HepG2 (cell line): ENCODE data around the gene CGNL1. TPM values are rescaled to one million over a fixed set of nuclear protein-coding genes. Genes with fewer than 3 reads are reported as not detected.

Source experiments
- ATAC-seq: fragments of 200-7000 bp; cut with Tn5 transposase; 3 replicates; pipeline ENCODE4 v1.9.1; 2020; ENCODE audit warnings: mild to moderate bottlenecking, moderate library complexity
- BruUV-seq: library from RNA; stranded (reverse); fragments of 400-500 nt; replicated peaks from 2 replicates; lab custom pipeline; 2021; lab: Mats Ljungman, UMichigan
- CTCF ChIA-PET: fragments of 300-600 bp; formaldehyde crosslinking; extraction: SDS; loops from one replicate; lab custom pipeline; 2021; ENCODE audit warnings: low total read pairs, inconsistent platforms, low intra/inter-chr PET ratio; lab: Yijun Ruan, JAX
- POLR2A ChIA-PET: fragments of 350-600 bp; sonication (Branson Sonifier 250); formaldehyde crosslinking; loops from one replicate; lab custom pipeline; 2020; ENCODE audit warnings: antibody characterized with exemption, inconsistent platforms; lab: Yijun Ruan, JAX
- DNase-seq: peaks from one replicate; pipeline ENCODE4 v3.0.0-alpha.2; 2015; ENCODE audit warnings: low spot score
- FAIRE-seq: peaks from 3 replicates; lab custom pipeline; 2011; peaks lifted over from hg19 to GRCh38; lab: Jason Lieb, UNC
- H2AFZ ChIP-seq: one replicate; pipeline ENCODE4 v1.6.1; 2011; ENCODE audit warnings: low read length, inconsistent platforms
- H3K27ac ChIP-seq: fragments of 300-600 bp; 3 replicates; pipeline ENCODE4 v1.8.0; 2011; ENCODE audit warnings: mixed run types, mild to moderate bottlenecking, mixed read lengths, low read length, inconsistent platforms; ENCODE audit not compliant: insufficient read depth; ENCODE audit errors: extremely low read length
- H3K27me3 ChIP-seq, 2 experiments: fragments of 200-600 bp in 1 of 2; 2 replicates in 1 of 2; 3 replicates in 1 of 2; pipeline versions ENCODE4 v1.6.0 to v1.8.0; 2011; ENCODE audit warnings: low read length in 2 of 2, mild to moderate bottlenecking in 2 of 2, moderate library complexity in 2 of 2, inconsistent platforms in 1 of 2; ENCODE audit not compliant: insufficient read depth in 2 of 2, control insufficient read depth in 1 of 2
- H3K36me3 ChIP-seq, 2 experiments: fragments of 200-600 bp in 1 of 2; replicated peaks in 1 of 2; 2 replicates in 1 of 2; 3 replicates in 1 of 2; pipeline versions ENCODE4 v1.5.1 to v1.8.0; 2011; ENCODE audit warnings: low read length in 2 of 2, inconsistent platforms in 1 of 2; ENCODE audit not compliant: insufficient read depth in 2 of 2, control insufficient read depth in 1 of 2
- H3K4me1 ChIP-seq: 2 replicates; pipeline ENCODE4 v1.5.1; 2012; ENCODE audit warnings: low read length, inconsistent platforms; ENCODE audit not compliant: insufficient read depth
- H3K4me2 ChIP-seq: 2 replicates; pipeline ENCODE4 v1.6.0; 2011; ENCODE audit warnings: low read depth, low read length, inconsistent platforms
- H3K4me3 ChIP-seq, 3 experiments: fragments of 200-600 bp in 1 of 3; sonication (generic), shearing (Covaris generic) in 1 of 3; replicated peaks in 1 of 3; 2 replicates each; pipeline ENCODE4 v1.5.1; 2011 to 2016; ENCODE audit warnings: low read length in 3 of 3, inconsistent platforms in 2 of 3, low read depth in 2 of 3, mild to moderate bottlenecking in 2 of 3, control low read depth in 1 of 3, mixed read lengths in 1 of 3; ENCODE audit not compliant: insufficient read depth in 1 of 3
- H3K79me2 ChIP-seq: one replicate; pipeline ENCODE4 v1.6.1; 2011; ENCODE audit warnings: low read length, inconsistent platforms; ENCODE audit not compliant: insufficient read depth
- H3K9ac ChIP-seq: 2 replicates; pipeline ENCODE4 v1.6.0; 2011; ENCODE audit warnings: mild to moderate bottlenecking, low read depth, low read length, inconsistent platforms; ENCODE audit not compliant: insufficient read depth
- H3K9me3 ChIP-seq: 2 replicates; pipeline ENCODE4 v1.5.1; 2012; ENCODE audit warnings: mild to moderate bottlenecking, low read length
- H4K20me1 ChIP-seq: 2 replicates; pipeline ENCODE4 v1.6.0; 2011; ENCODE audit warnings: inconsistent platforms, mild to moderate bottlenecking, low read length, moderate library complexity; ENCODE audit not compliant: insufficient read depth
- ERF ChIP-seq: IDR thresholded peaks from 2 replicates; pipeline ENCODE4 v1.6.1; 2018; ENCODE audit warnings: missing biosample characterization, missing genetic modification reagents
- FOXP1 ChIP-seq, 2 experiments: fragments of 450-650 bp in 1 of 2; IDR thresholded peaks; 2 replicates each; pipeline ENCODE4 v1.6.1; 2017 to 2018; ENCODE audit warnings: antibody characterized with exemption in 1 of 2
- HDAC2 ChIP-seq: sonication (generic); formaldehyde crosslinking; IDR thresholded peaks from 2 replicates; pipeline ENCODE4 v1.4.0; 2020; ENCODE audit warnings: missing genetic modification reagents
- HNRNPLL ChIP-seq: fragments of 200-400 bp; formaldehyde crosslinking; IDR thresholded peaks from 2 replicates; pipeline ENCODE4 v1.6.1; 2017; ENCODE audit warnings: mild to moderate bottlenecking, low read depth, low read length; ENCODE audit not compliant: poor library complexity, severe bottlenecking
- IRF2 ChIP-seq: IDR thresholded peaks from 2 replicates; pipeline ENCODE4 v1.6.1; 2018; ENCODE audit warnings: missing genetic modification reagents, missing compliant biosample characterization
- NKX3-1 ChIP-seq: sonication (generic); formaldehyde crosslinking; IDR thresholded peaks from 2 replicates; pipeline ENCODE4 v1.5.0; 2020; ENCODE audit warnings: missing genetic modification reagents
- NR2F1 ChIP-seq, 2 experiments: fragments of 450-650 bp in 1 of 2; formaldehyde crosslinking in 1 of 2; IDR thresholded peaks; 2 replicates each; pipeline versions ENCODE4 v1.5.0 to v1.6.1; 2016 to 2020; ENCODE audit warnings: mild to moderate bottlenecking in 1 of 2, missing compliant biosample characterization in 1 of 2, missing genetic modification reagents in 1 of 2, moderate library complexity in 1 of 2
- SMARCE1 ChIP-seq: fragments of 450-650 bp; IDR thresholded peaks from 2 replicates; pipeline ENCODE4 v1.6.1; 2017; ENCODE audit warnings: borderline replicate concordance
- SNAPC5 ChIP-seq: sonication (generic); formaldehyde crosslinking; IDR thresholded peaks from 2 replicates; pipeline ENCODE4 v1.8.1; 2023; ENCODE audit warnings: mild to moderate bottlenecking, missing genetic modification reagents, borderline replicate concordance
- ZFAT ChIP-seq: sonication (generic); formaldehyde crosslinking; conservative IDR thresholded peaks from 2 replicates; pipeline ENCODE4 v1.8.1; 2023; ENCODE audit warnings: missing genetic modification reagents, inconsistent platforms
- ZNF207 ChIP-seq: fragments of 450-650 bp; IDR thresholded peaks from 2 replicates; pipeline ENCODE4 v1.6.1; 2016; ENCODE audit warnings: antibody characterized with exemption, borderline replicate concordance
- ZNF235 ChIP-seq: sonication (generic); formaldehyde crosslinking; IDR thresholded peaks from 2 replicates; pipeline ENCODE4 v1.8.1; 2023; ENCODE audit warnings: mild to moderate bottlenecking, missing genetic modification reagents, borderline replicate concordance
- ZNF280B ChIP-seq: sonication (generic); formaldehyde crosslinking; IDR thresholded peaks from 2 replicates; pipeline ENCODE4 v1.5.0; 2020; ENCODE audit warnings: missing genetic modification reagents, mild to moderate bottlenecking, borderline replicate concordance
- ZZZ3 ChIP-seq: sonication (generic); formaldehyde crosslinking; IDR thresholded peaks from 2 replicates; pipeline ENCODE4 v1.4.0; 2020; ENCODE audit warnings: missing genetic modification reagents, mild to moderate bottlenecking, borderline replicate concordance
- WGBS: methylation state at CpG from one replicate; pipeline ENCODE4 v1.1.6; 2017; ENCODE audit warnings: low lambda C conversion rate; 5-methylcytosine and 5-hydroxymethylcytosine counted together
- in situ Hi-C: cut with HindIII; loops from 2 replicates; pipeline ENCODE4 v1.10.0; 2017; ENCODE audit warnings: low pct_unique_long_range_greater_than_20kb; ENCODE audit not compliant: extremely low pct_ligation_motif_present
- intact Hi-C: fragments of 100-400 bp; cut with micrococcal nuclease; formaldehyde crosslinking; loops from one replicate; pipeline ENCODE4 v1.10.0; 2022; ENCODE audit not compliant: unreplicated experiment
- polyA plus RNA-seq, 8 experiments: library from polyadenylated mRNA; depleted of rRNA in 3 of 8; stranded (reverse) in 7 of 8; unstranded in 1 of 8; fragments of >200 nt; fragmentation: Illumina TruSeq in 4 of 8; extraction: Trizol in 4 of 8; gene quantifications; 2 replicates each; pipeline versions ENCODE4 v1.2.1 to v1.2.3, GENCODE V29; 2011 to 2016; ENCODE audit warnings: low read depth in 4 of 8, missing spikeins in 1 of 8, mixed read lengths in 1 of 8; ENCODE audit not compliant: insufficient read depth in 1 of 8
- total RNA-seq, 5 experiments: library from RNA; depleted of rRNA; stranded (reverse); fragments of >200 nt; fragmentation: Illumina TruSeq; extraction: Trizol; gene quantifications; 2 replicates each; pipeline ENCODE4 v1.2.3, GENCODE V29; 2016; ENCODE audit warnings: low read depth in 1 of 5

Gene CGNL1
- total and polyA plus RNA-seq, 2 of the 13 experiments (the other 11 are each of a cell fraction or from before 2014, with no cell fraction given), result 5.6 to 15.6 TPM

- Histone ChIP-seq H3K9ac (no peak overlapping the region), H3K27me3 (no peaks in the 10 kb centered on the region), H3K9me3 (no peaks in the 10 kb centered on the region), H3K36me3 (peaks cover 4 to 22% of the 10 kb centered on the region in 2 experiments; a peak in 4 of 5 replicates), H3K4me2 (no peak overlapping the region), H2AFZ (no peak overlapping the region), H3K27ac (no peak overlapping the region), H4K20me1 (no peaks in the 10 kb centered on the region), H3K4me3 (no peak overlapping the region), H3K4me1 (no peaks in the 10 kb centered on the region), H3K79me2 (no peaks in the 10 kb centered on the region)
- FAIRE-seq (no peak), DNase-seq (no peak), ATAC-seq (no peak)
- intact Hi-C loops (loop anchor here (10.0 kb wide), 1 partner anchor 65 kb away; the partner anchor contains the start of gene CGNL1), in situ Hi-C loops (no loop called here)
- WGBS, result 95% methylated on average over 26 of the region's 26 CpGs
- CTCF ChIA-PET, result no interaction called here
- POLR2A ChIA-PET, result no interaction called here
- no TSS peak for BruUV-seq
- no peak for TF ChIP-seq NKX3-1 (CRISPR knock-in tag)
Observed at GRCh38 chr15:57439128-57440027, 63.1 kb downstream of the CGNL1 start.

GRCh38 chr15:57440167-57440566 is 63.9 kb downstream of the CGNL1 start:
- no peaks in the 10 kb centered on the region for H4K20me1 ChIP-seq
- no peaks in the 10 kb centered on the region for H3K9me3 ChIP-seq
- intact Hi-C loops, result no loop called here
- TF ChIP-seq ERF (CRISPR knock-in tag) (no peak), ZFAT (CRISPR knock-in tag) (no peak), ZNF207 (no peak), HNRNPLL (no peak), ZZZ3 (CRISPR knock-in tag) (no peak), SMARCE1 (no peak), HDAC2 (no peak), NR2F1 (CRISPR knock-in tag; IDR thresholded peaks at IDR 0.05) (no peak), SNAPC5 (CRISPR knock-in tag) (no peak), ZNF280B (CRISPR knock-in tag) (no peak), FOXP1 (IDR thresholded peaks at IDR 0.05) (no peak), FOXP1 (CRISPR knock-in tag; IDR thresholded peaks at IDR 0.05) (no peak), IRF2 (CRISPR knock-in tag) (no peak), ZNF235 (CRISPR knock-in tag) (no peak)
- DNase-seq, result no peak
- POLR2A ChIA-PET, result no interaction called here
- no peak overlapping the region for H3K9ac ChIP-seq
- H3K4me2 ChIP-seq, result no peak overlapping the region
- no peaks in the 10 kb centered on the region for H3K27me3 ChIP-seq
- H3K79me2 ChIP-seq, result no peaks in the 10 kb centered on the region
- no peak overlapping the region for H3K27ac ChIP-seq
- 93% methylated on average over 3 of the region's 3 CpGs for WGBS
- H3K4me3 ChIP-seq, result no peak overlapping the region
- CTCF ChIA-PET, result no interaction called here
- no peak for FAIRE-seq
- in situ Hi-C loops, result no loop called here
- H2AFZ ChIP-seq, result no peak overlapping the region
- peaks cover under 1% of the 10 kb centered on the region; the same call in 1 of the 2 replicates for H3K4me1 ChIP-seq
- no TSS peak for BruUV-seq
- H3K36me3 ChIP-seq, result peaks cover 4 to 22% of the 10 kb centered on the region in 2 experiments; a peak in 4 of 5 replicates
- ATAC-seq, result no peak
